ENCODE measurements around the gene ADARB2.

Gene ADARB2

GRCh38 chr10:1449572-1450205 is 287.6 kb downstream of the ADARB2 start:
- ChIA-PET POLR2A (no interaction called here), CTCF (interaction anchor here (1.4 to 1.5 kb wide), 2 partner anchors 17 to 29 kb away, joined by 3 to 4 read pairs; no protein-coding TSS in a partner anchor)
- no peak for DNase-seq (ENCODE audit: extremely low spot score)
- TF ChIP-seq, protein P1, sequence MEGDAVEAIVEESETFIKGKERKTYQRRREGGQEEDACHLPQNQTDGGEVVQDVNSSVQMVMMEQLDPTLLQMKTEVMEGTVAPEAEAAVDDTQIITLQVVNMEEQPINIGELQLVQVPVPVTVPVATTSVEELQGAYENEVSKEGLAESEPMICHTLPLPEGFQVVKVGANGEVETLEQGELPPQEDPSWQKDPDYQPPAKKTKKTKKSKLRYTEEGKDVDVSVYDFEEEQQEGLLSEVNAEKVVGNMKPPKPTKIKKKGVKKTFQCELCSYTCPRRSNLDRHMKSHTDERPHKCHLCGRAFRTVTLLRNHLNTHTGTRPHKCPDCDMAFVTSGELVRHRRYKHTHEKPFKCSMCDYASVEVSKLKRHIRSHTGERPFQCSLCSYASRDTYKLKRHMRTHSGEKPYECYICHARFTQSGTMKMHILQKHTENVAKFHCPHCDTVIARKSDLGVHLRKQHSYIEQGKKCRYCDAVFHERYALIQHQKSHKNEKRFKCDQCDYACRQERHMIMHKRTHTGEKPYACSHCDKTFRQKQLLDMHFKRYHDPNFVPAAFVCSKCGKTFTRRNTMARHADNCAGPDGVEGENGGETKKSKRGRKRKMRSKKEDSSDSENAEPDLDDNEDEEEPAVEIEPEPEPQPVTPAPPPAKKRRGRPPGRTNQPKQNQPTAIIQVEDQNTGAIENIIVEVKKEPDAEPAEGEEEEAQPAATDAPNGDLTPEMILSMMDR (IDR thresholded peaks at IDR 0.05; ENCODE audit: control extremely low read depth, extremely low read depth, low read depth, missing control alignments): no peak

- no peak for DNase-seq (ENCODE audit: extremely low spot score)
- TF ChIP-seq, protein P1 (IDR thresholded peaks at IDR 0.05; ENCODE audit: control extremely low read depth, extremely low read depth, low read depth, missing control alignments): no peak
- POLR2A ChIA-PET: no interaction called here
- CTCF ChIA-PET: interaction anchor here (0.8 to 1.5 kb wide), 3 partner anchors 16 to 81 kb away, joined by 3 read pairs; no protein-coding TSS in a partner anchor
These were observed 288.3 kb downstream of the ADARB2 start for GRCh38 chr10:1449021-1449420.

- TF ChIP-seq, protein P1 (IDR thresholded peaks at IDR 0.05; ENCODE audit: control extremely low read depth, extremely low read depth, low read depth, missing control alignments): no peak
- ChIA-PET POLR2A (no interaction called here), CTCF (interaction anchor here (0.8 to 1.1 kb wide), 3 partner anchors 14 to 80 kb away, joined by 3 to 4 read pairs (median 3); no protein-coding TSS in a partner anchor)
- DNase-seq (ENCODE audit: extremely low spot score): no peak
These were observed 288.9 kb downstream of the ADARB2 start for GRCh38 chr10:1448252-1448930.

DNA sequence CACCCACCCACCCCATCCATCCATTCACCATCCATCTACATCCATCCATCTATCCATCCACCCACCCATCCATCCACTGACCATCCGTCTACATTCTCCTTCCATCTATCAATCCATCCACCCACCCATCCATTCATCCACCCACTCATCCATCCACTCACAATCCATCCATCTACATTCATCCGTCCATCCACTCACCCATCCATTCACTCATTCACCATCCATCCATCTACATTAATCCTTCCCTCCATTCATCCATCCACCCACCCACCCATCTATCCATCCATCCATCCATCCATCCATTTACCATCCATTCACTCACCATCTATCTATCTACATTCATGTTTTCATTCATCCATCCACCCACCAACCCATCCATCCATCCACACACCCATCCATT is 292.5 kb downstream of the ADARB2 start:
- CTCF ChIA-PET: no interaction called here
- no peak for DNase-seq (ENCODE audit: extremely low spot score)
- TF ChIP-seq, protein P1 (IDR thresholded peaks at IDR 0.05; ENCODE audit: control extremely low read depth, extremely low read depth, low read depth, missing control alignments): no peak
- POLR2A ChIA-PET: no interaction called here

DNA sequence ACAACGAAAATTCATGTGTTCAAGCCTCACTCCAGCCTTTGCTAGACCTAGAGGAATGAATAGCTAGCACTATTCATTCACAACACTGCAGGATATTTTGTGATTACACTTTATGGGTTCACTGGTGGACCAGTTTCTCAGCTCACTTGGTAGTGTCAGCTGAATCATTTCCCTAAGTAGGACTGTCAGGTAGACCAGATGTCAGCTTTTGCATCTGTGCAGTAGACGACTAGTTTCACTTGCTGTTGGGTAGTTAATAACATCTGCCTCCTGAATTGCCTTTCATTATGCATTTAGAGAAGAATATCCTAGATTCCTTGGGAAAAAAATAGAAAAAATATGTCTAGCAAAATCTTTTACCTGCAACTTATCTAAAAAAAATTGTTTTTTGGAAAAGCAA is 296.4 kb downstream of the ADARB2 start:
- POLR2A ChIA-PET: no interaction called here
- TF ChIP-seq, protein P1 (IDR thresholded peaks at IDR 0.05; ENCODE audit: control extremely low read depth, extremely low read depth, low read depth, missing control alignments): no peak
- no peak for DNase-seq (ENCODE audit: extremely low spot score)
- CTCF ChIA-PET: interaction anchor here (2.1 kb wide), 1 partner anchor 20 kb away, joined by 7 read pairs; no protein-coding TSS in a partner anchor

- TF ChIP-seq, protein P1 (IDR thresholded peaks at IDR 0.05; ENCODE audit: control extremely low read depth, extremely low read depth, low read depth, missing control alignments): no peak
- POLR2A ChIA-PET: no interaction called here
- DNase-seq (ENCODE audit: extremely low spot score): no peak
- CTCF ChIA-PET: interaction anchor here (1.2 to 4.0 kb wide), 3 partner anchors 13 to 14 kb away, joined by 4 to 18 read pairs (median 6); no protein-coding TSS in a partner anchor
These were observed 302.2 kb downstream of the ADARB2 start for GRCh38 chr10:1434912-1435692.

Measured in GM10248 (cell line).